Activated CD4-positive, alpha-beta T cell treated with anti-CD3 and anti-CD28 coated beads for 36 hours (primary cell): ENCODE measurements around the gene ATCAY. TPM values are rescaled to one million over a fixed set of nuclear protein-coding genes. Genes with fewer than 3 reads are reported as not detected.
A peak's percentile ranks its signal among the peaks of the same experiment; 100 is the strongest.

Experiments
- ATAC-seq: fragments of 200-7000 bp; cut with Tn5 transposase; one replicate; pipeline ENCODE4 v1.10.0; 2021; ENCODE audit warnings: mild to moderate bottlenecking, moderate library complexity
- CTCF ChIA-PET: fragments of 350-600 bp; sonication (Branson Sonifier 250); formaldehyde crosslinking; loops from one replicate; lab custom pipeline; 2021; ENCODE audit warnings: antibody characterized with exemption; lab: Charles Lee
- POLR2A ChIA-PET: fragments of 350-600 bp; sonication (Branson Sonifier 250); formaldehyde crosslinking; loops from one replicate; lab custom pipeline; 2021; ENCODE audit warnings: antibody characterized with exemption, inconsistent platforms; lab: Charles Lee
- DNase-seq: peaks from one replicate; pipeline ENCODE4 v3.0.0-alpha.2; 2020
- H3K27ac Mint-ChIP-seq: one replicate; pipeline ENCODE4 v1.8.0; 2021; ENCODE audit warnings: mixed read lengths
- H3K27me3 Mint-ChIP-seq: one replicate; pipeline ENCODE4 v1.8.0; 2021; ENCODE audit warnings: mixed read lengths
- H3K36me3 Mint-ChIP-seq: one replicate; pipeline ENCODE4 v1.8.0; 2021; ENCODE audit warnings: low read depth, mixed read lengths
- H3K4me1 Mint-ChIP-seq: one replicate; pipeline ENCODE4 v1.8.0; 2021; ENCODE audit warnings: mixed read lengths
- H3K4me3 Mint-ChIP-seq: one replicate; pipeline ENCODE4 v1.8.0; 2021; ENCODE audit warnings: mild to moderate bottlenecking, moderate library complexity, mixed read lengths
- H3K9me3 Mint-ChIP-seq: one replicate; pipeline ENCODE4 v1.8.0; 2021; ENCODE audit warnings: low read depth, mixed read lengths
- intact Hi-C, 2 experiments: fragments of 100-400 bp; cut with DNase I in 1 of 2; cut with micrococcal nuclease in 1 of 2; formaldehyde crosslinking; loops; one replicate each; pipeline versions ENCODE4 v1.14.2 to v1.15.1; 2022 to 2024; cut with DNase I, micrococcal nuclease
- total RNA-seq, 2 experiments: library from RNA; stranded (reverse); gene quantifications; one replicate each; pipeline ENCODE4 v1.2.3, GENCODE V29; 2021

Gene ATCAY
- total RNA-seq, 2 experiments from 2014 or later, result 0.07 TPM; not detected in 1

- Mint-ChIP-seq H3K4me3 (no peak overlapping the region), H3K27me3 (no peaks in the 10 kb centered on the region), H3K4me1 (peaks cover 22% of the 10 kb centered on the region), H3K36me3 (peaks cover 20% of the 10 kb centered on the region), H3K27ac (no peak overlapping the region), H3K9me3 (no peaks in the 10 kb centered on the region)
- POLR2A ChIA-PET, result interaction anchor here (0.6 to 1.1 kb wide), 3 partner anchors 17 to 205 kb away, joined by 3 to 4 read pairs (median 3); partner anchors contain the start of gene EEF2
- intact Hi-C loops, result no loop called here
- DNase-seq (no peak), ATAC-seq (no peak)
- CTCF ChIA-PET, result interaction anchor here (0.6 to 1.4 kb wide), 4 partner anchors 9 to 497 kb away, joined by 3 to 9 read pairs (median 4); partner anchors contain the start of gene EEF2
Measured at GRCh38 chr19:3968556-3969434, 88.3 kb downstream of the ATCAY start.

GRCh38 chr19:3969435-3970312 lies 89.2 kb downstream of the ATCAY start:
- intact Hi-C loops, result loop anchor here in 1 of 2 experiments (2.0 to 5.0 kb wide), 4 partner anchors 17 to 753 kb away; partner anchors contain the start of genes DPP9, HMG20B and MATK
- Mint-ChIP-seq H3K27ac (peak overlapping the region; percentile 58), H3K4me3 (peak overlapping the region; percentile 83), H3K36me3 (peaks cover 18% of the 10 kb centered on the region), H3K27me3 (no peaks in the 10 kb centered on the region), H3K4me1 (peaks cover 22% of the 10 kb centered on the region), H3K9me3 (no peaks in the 10 kb centered on the region)
- ATAC-seq (no peak), DNase-seq (no peak)
- POLR2A ChIA-PET, result interaction anchor here (0.6 to 1.1 kb wide), 2 partner anchors 16 to 206 kb away, joined by 3 to 4 read pairs; partner anchors contain the start of gene EEF2
- CTCF ChIA-PET, result interaction anchor here (0.6 to 1.4 kb wide), 3 partner anchors 16 to 496 kb away, joined by 3 to 9 read pairs (median 4); partner anchors contain the start of gene EEF2

GRCh38 chr19:3970313-3970807 lies 89.9 kb downstream of the ATCAY start:
- CTCF ChIA-PET, result interaction anchor here (1.1 to 1.5 kb wide), 3 partner anchors 13 to 821 kb away, joined by 3 to 6 read pairs (median 6); partner anchors contain the start of genes EEF2 and FEM1A
- Mint-ChIP-seq H3K4me1 (peaks cover 22% of the 10 kb centered on the region), H3K9me3 (no peaks in the 10 kb centered on the region), H3K27ac (peak overlapping the region; percentile 58), H3K27me3 (no peaks in the 10 kb centered on the region), H3K36me3 (peaks cover 19% of the 10 kb centered on the region), H3K4me3 (peak overlapping the region; percentile 83)
- POLR2A ChIA-PET, result interaction anchor here (1.0 to 3.2 kb wide), 5 partner anchors 10 to 208 kb away, joined by 4 to 30 read pairs (median 10); partner anchors contain the start of genes EEF2 and MRPL54
- intact Hi-C loops, result loop anchor here in 1 of 2 experiments (2.0 to 5.0 kb wide), 4 partner anchors 16 to 752 kb away; partner anchors contain the start of genes DPP9, HMG20B and MATK
- DNase-seq (no peak), ATAC-seq (peak; percentile 3)

- no peaks in the 10 kb centered on the region for H3K27me3 Mint-ChIP-seq
- H3K36me3 Mint-ChIP-seq, result peaks cover 25% of the 10 kb centered on the region
- intact Hi-C loops, result loop anchor here (1.0 to 5.0 kb wide), 12 partner anchors 14 to 751 kb away; partner anchors contain the start of genes ANKRD24 (in 1 of the 2), DPP9 (in 1 of the 2), EEF2 (in 1 of the 2) and HMG20B (in 1 of the 2)
- ATAC-seq (peak; percentile 95), DNase-seq (peak; percentile 97)
- CTCF ChIA-PET, result interaction anchor here (1.1 to 1.9 kb wide), 4 partner anchors 14 to 820 kb away, joined by 3 to 8 read pairs (median 6); partner anchors contain the start of genes EEF2 and FEM1A
- POLR2A ChIA-PET, result interaction anchor here (0.6 to 3.2 kb wide), 8 partner anchors 9 to 667 kb away, joined by 3 to 30 read pairs (median 6); partner anchors contain the start of genes EEF2 and MRPL54
- H3K9me3 Mint-ChIP-seq, result no peaks in the 10 kb centered on the region
- peak within 1 kb of the TSS; percentile 58 for H3K27ac Mint-ChIP-seq
- H3K4me1 Mint-ChIP-seq, result peaks cover 22% of the 10 kb centered on the region
- H3K4me3 Mint-ChIP-seq, result peak within 1 kb of the TSS; percentile 83
Measured at GRCh38 chr19:3970808-3971598, 90.5 kb downstream of the ATCAY start, which contains the start of gene DAPK3. Gene DAPK3, minus strand, starts transcription at chr19:3971099. Its CDS starts 1,364 bp downstream, at chr19:3969735.

GRCh38 chr19:3975144-3975543 lies 94.7 kb downstream of the ATCAY start:
- Mint-ChIP-seq H3K4me3 (no peak overlapping the region), H3K27ac (no peak overlapping the region), H3K9me3 (no peaks in the 10 kb centered on the region), H3K27me3 (no peaks in the 10 kb centered on the region), H3K36me3 (peaks cover 46% of the 10 kb centered on the region), H3K4me1 (peaks cover 25% of the 10 kb centered on the region)
- intact Hi-C loops, result no loop called here
- CTCF ChIA-PET, result interaction anchor here (0.6 to 1.0 kb wide), 2 partner anchors 11 to 13 kb away, joined by 3 to 5 read pairs; no protein-coding TSS in a partner anchor
- ATAC-seq, result no peak
- POLR2A ChIA-PET, result interaction anchor here (0.6 to 2.5 kb wide), 4 partner anchors 9 to 216 kb away, joined by 3 to 25 read pairs (median 4); partner anchors contain the start of gene EEF2
- DNase-seq, result no peak

- intact Hi-C loops, result no loop called here
- Mint-ChIP-seq H3K9me3 (no peaks in the 10 kb centered on the region), H3K4me3 (no peak overlapping the region), H3K36me3 (peaks cover 50% of the 10 kb centered on the region), H3K27ac (no peak overlapping the region), H3K4me1 (peaks cover 20% of the 10 kb centered on the region), H3K27me3 (no peaks in the 10 kb centered on the region)
- no peak for DNase-seq
- POLR2A ChIA-PET, result interaction anchor here (0.6 to 2.5 kb wide), 4 partner anchors 9 to 216 kb away, joined by 3 to 25 read pairs (median 4); partner anchors contain the start of gene EEF2
- ATAC-seq, result no peak
- CTCF ChIA-PET, result interaction anchor here (0.6 to 1.0 kb wide), 2 partner anchors 10 to 12 kb away, joined by 3 to 5 read pairs; no protein-coding TSS in a partner anchor
Measured at GRCh38 chr19:3975637-3976087, 95.2 kb downstream of the ATCAY start.

- Mint-ChIP-seq H3K27me3 (no peaks in the 10 kb centered on the region), H3K4me1 (peaks cover 23% of the 10 kb centered on the region), H3K4me3 (no peak overlapping the region), H3K27ac (no peak overlapping the region), H3K36me3 (peaks cover 59% of the 10 kb centered on the region), H3K9me3 (no peaks in the 10 kb centered on the region)
- CTCF ChIA-PET, result no interaction called here
- POLR2A ChIA-PET, result interaction anchor here (2.5 kb wide), 1 partner anchor 8 kb away, joined by 25 read pairs; the partner anchor contains the start of gene EEF2
- ATAC-seq (no peak), DNase-seq (no peak)
- intact Hi-C loops, result no loop called here
Measured at GRCh38 chr19:3976495-3977241, 96.2 kb downstream of the ATCAY start.
